ENCODE data around the gene GBE1.

DNA sequence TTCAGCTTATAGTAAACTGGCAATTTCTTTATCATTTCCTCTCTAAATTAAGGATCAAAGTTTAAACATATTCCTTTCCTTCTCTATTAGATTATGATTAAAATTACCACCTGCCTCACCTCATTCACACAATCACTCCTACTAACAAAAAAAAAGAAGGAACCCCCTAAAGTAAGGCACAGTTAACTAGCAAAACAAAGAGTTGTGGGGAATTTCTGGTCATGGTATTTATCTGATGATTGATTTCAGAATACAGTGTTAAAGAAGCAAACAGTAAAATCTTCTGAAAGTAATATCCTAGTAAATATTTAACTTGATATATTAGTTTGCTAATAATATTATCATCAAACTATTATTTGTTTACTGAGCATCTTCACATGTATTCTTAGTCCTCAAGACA, 8.8 kb downstream of the GBE1 start:
- TF ChIP-seq, protein P1, sequence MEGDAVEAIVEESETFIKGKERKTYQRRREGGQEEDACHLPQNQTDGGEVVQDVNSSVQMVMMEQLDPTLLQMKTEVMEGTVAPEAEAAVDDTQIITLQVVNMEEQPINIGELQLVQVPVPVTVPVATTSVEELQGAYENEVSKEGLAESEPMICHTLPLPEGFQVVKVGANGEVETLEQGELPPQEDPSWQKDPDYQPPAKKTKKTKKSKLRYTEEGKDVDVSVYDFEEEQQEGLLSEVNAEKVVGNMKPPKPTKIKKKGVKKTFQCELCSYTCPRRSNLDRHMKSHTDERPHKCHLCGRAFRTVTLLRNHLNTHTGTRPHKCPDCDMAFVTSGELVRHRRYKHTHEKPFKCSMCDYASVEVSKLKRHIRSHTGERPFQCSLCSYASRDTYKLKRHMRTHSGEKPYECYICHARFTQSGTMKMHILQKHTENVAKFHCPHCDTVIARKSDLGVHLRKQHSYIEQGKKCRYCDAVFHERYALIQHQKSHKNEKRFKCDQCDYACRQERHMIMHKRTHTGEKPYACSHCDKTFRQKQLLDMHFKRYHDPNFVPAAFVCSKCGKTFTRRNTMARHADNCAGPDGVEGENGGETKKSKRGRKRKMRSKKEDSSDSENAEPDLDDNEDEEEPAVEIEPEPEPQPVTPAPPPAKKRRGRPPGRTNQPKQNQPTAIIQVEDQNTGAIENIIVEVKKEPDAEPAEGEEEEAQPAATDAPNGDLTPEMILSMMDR (IDR thresholded peaks at IDR 0.05; ENCODE audit: insufficient read depth, low read length): no peak
- TF ChIP-seq POLR2AphosphoS5 (IDR thresholded peaks at IDR 0.05; ENCODE audit: low read depth): no peak
- no peak for TF ChIP-seq GABPA (IDR thresholded peaks at IDR 0.05; ENCODE audit: low read depth)
